Suprapubic skin (tissue), 4 donors: ENCODE data around the gene TBX5.

Experiments
- CTCF ChIP-seq, 2 donors: fragments of 200-600 bp in 1 of 2; fragments of 450-650 bp in 1 of 2; sonication (generic) in 1 of 2; IDR thresholded peaks; one replicate each; pipeline ENCODE4 v1.5.1; 2016 to 2019; ENCODE audit warnings: antibody characterized with exemption in 2 of 2, mild to moderate bottlenecking in 1 of 2, moderate library complexity in 1 of 2
- EP300 ChIP-seq: sonication (generic); formaldehyde crosslinking; IDR thresholded peaks from one replicate; pipeline ENCODE4 v1.6.1; 2017; ENCODE audit warnings: antibody characterized with exemption
- POLR2A ChIP-seq, 2 donors: fragments of 450-650 bp; IDR thresholded peaks; one replicate each; pipeline ENCODE4 v1.6.1; 2017; ENCODE audit warnings: antibody characterized with exemption in 2 of 2, mild to moderate bottlenecking in 2 of 2, moderate library complexity in 2 of 2
- POLR2AphosphoS5 ChIP-seq, 3 donors: sonication (generic); formaldehyde crosslinking; IDR thresholded peaks; one replicate each; pipeline ENCODE4 v1.6.1; 2017; ENCODE audit warnings: antibody characterized with exemption in 3 of 3

- TF ChIP-seq CTCF (IDR thresholded peaks at IDR 0.05) (no peak), POLR2A (IDR thresholded peaks at IDR 0.05) (no peak), POLR2AphosphoS5 (IDR thresholded peaks at IDR 0.05) (no peak), EP300 (no peak)
These were observed 21.2 kb downstream of the TBX5 start for GRCh38 chr12:114384739-114385138.
